ENCODE data around the gene JMJD8. TPM values are rescaled to one million over a fixed set of nuclear protein-coding genes. Genes with fewer than 3 reads are reported as not detected.
A peak's percentile ranks its signal among the peaks of the same experiment; 100 is the strongest.

JMJD8 gene
- total RNA-seq, 1 donor from 2014 or later, result 36.1 TPM

GRCh38 chr16:637081-638018, 46.8 kb downstream of the JMJD8 start:
- DNase-seq (ENCODE audit: low spot score) (peak; percentile 96), ATAC-seq (peak; percentile 87)
- intact Hi-C loops (cut with DNase I), result no loop called here

- peak; percentile 97 for DNase-seq (ENCODE audit: low spot score)
- ATAC-seq, result peak; percentile 93
- intact Hi-C loops (cut with DNase I), result no loop called here
Measured at GRCh38 chr16:636206-637080, 47.7 kb downstream of the JMJD8 start, which contains the start of gene METTL26. Gene METTL26, minus strand, starts transcription at chr16:636305. Its CDS starts 15 bp downstream, at chr16:636290.

- no peak for DNase-seq (ENCODE audit: low spot score)
- no peak for ATAC-seq
- intact Hi-C loops (cut with DNase I), result no loop called here
Measured at GRCh38 chr16:635573-636205, 48.4 kb downstream of the JMJD8 start.

GRCh38 chr16:634996-635395, 49.1 kb downstream of the JMJD8 start:
- intact Hi-C loops (cut with DNase I), result no loop called here
- DNase-seq (ENCODE audit: low spot score), result no peak
- ATAC-seq, result no peak

- DNase-seq (ENCODE audit: low spot score), result no peak
- intact Hi-C loops (cut with DNase I), result no loop called here
- ATAC-seq, result no peak
Measured at GRCh38 chr16:634051-634670, 50.0 kb downstream of the JMJD8 start.

GRCh38 chr16:633336-634050, 50.6 kb downstream of the JMJD8 start:
- no peak for DNase-seq (ENCODE audit: low spot score)
- intact Hi-C loops (cut with DNase I), result no loop called here
- no peak for ATAC-seq

GRCh38 chr16:632486-633335, 51.4 kb downstream of the JMJD8 start:
- intact Hi-C loops (cut with DNase I), result no loop called here
- DNase-seq (ENCODE audit: low spot score), result no peak
- ATAC-seq, result no peak

- DNase-seq (ENCODE audit: low spot score) (no peak), ATAC-seq (no peak)
- intact Hi-C loops (cut with DNase I), result no loop called here
Measured at GRCh38 chr16:631808-632358, 52.3 kb downstream of the JMJD8 start.

Other genes with a start within 250 kb of the JMJD8 start
- gene CAPN15, start 156.6 kb downstream of the JMJD8 start, total RNA-seq, result 35.2 TPM
- gene PRR35, start 123.9 kb downstream of the JMJD8 start, total RNA-seq, result not detected
- gene NHLRC4, start 117.3 kb downstream of the JMJD8 start, total RNA-seq, result 1.2 TPM
- gene PIGQ, start 114.4 kb downstream of the JMJD8 start, total RNA-seq, result 46.6 TPM
- 22.5 TPM for gene RAB40C, start 94.3 kb downstream of the JMJD8 start, total RNA-seq
- 1.5 TPM for gene WFIKKN1, start 53.3 kb downstream of the JMJD8 start, total RNA-seq
- 54.1 TPM for gene METTL26, start 48.0 kb downstream of the JMJD8 start, total RNA-seq
- gene MCRIP2, start 42.5 kb downstream of the JMJD8 start, total RNA-seq, result 15.5 TPM
- gene WDR90, start 35.0 kb downstream of the JMJD8 start, total RNA-seq, result 33.3 TPM
- gene RHOT2, start 16.2 kb downstream of the JMJD8 start, total RNA-seq, result 95.9 TPM
- gene RHBDL1, start 8.7 kb downstream of the JMJD8 start, total RNA-seq, result 1.6 TPM
- gene STUB1, start 3.9 kb downstream of the JMJD8 start, total RNA-seq, result 80.2 TPM
- gene WDR24, start 6.1 kb upstream of the JMJD8 start, total RNA-seq, result 10.1 TPM
- 6.5 TPM for gene FBXL16, start 21.5 kb upstream of the JMJD8 start, total RNA-seq
- gene METRN, start 30.8 kb upstream of the JMJD8 start, total RNA-seq, result 120 TPM
- 26.3 TPM for gene ANTKMT, start 36.8 kb upstream of the JMJD8 start, total RNA-seq
- 2.1 TPM for gene CCDC78, start 42.1 kb upstream of the JMJD8 start, total RNA-seq
- gene HAGHL, start 42.8 kb upstream of the JMJD8 start, total RNA-seq, result 6.5 TPM
- 26.9 TPM for gene CIAO3, start 56.7 kb upstream of the JMJD8 start, total RNA-seq
- gene MSLN, start 76.4 kb upstream of the JMJD8 start, total RNA-seq, result 2.9 TPM
- gene RPUSD1, start 104.0 kb upstream of the JMJD8 start, total RNA-seq, result 11.4 TPM
- 18.9 TPM for gene CHTF18, start 104.3 kb upstream of the JMJD8 start, total RNA-seq
- gene GNG13, start 116.4 kb upstream of the JMJD8 start, total RNA-seq, result not detected

All from sciatic nerve (tissue), 2 donors.